HEK293 (cell line): ENCODE data around the gene NKD2.

ENCODE experiments used
- CTCF ChIA-PET: fragments of 350-600 bp; formaldehyde crosslinking; extraction: SDS; loops from one replicate; lab custom pipeline; 2021; ENCODE audit warnings: antibody characterized with exemption; lab: Yijun Ruan, JAX
- POLR2A ChIA-PET: fragments of 300-600 bp; formaldehyde crosslinking; extraction: SDS; loops from one replicate; lab custom pipeline; 2020; ENCODE audit warnings: antibody characterized with exemption, inconsistent platforms; lab: Yijun Ruan, JAX
- H3K27ac ChIP-seq: fragments of 200-500 bp; sonication (Bioruptor generic); 2 replicates; pipeline ENCODE4 v1.5.1; 2014; ENCODE audit warnings: low read depth, low read length, control low read depth, inconsistent platforms; ENCODE audit errors: extremely low read depth
- H3K36me3 ChIP-seq, 2 experiments: fragments of 200-500 bp in 1 of 2; sonication (Bioruptor generic) in 1 of 2; 1 replicate in 1 of 2; 2 replicates in 1 of 2; pipeline ENCODE4 v1.5.1; 2014 to 2017; ENCODE audit warnings: inconsistent platforms in 2 of 2, low read length in 2 of 2; ENCODE audit not compliant: control insufficient read depth in 2 of 2, insufficient read depth in 1 of 2
- H3K4me1 ChIP-seq: fragments of 200-500 bp; sonication (Bioruptor generic); 2 replicates; pipeline ENCODE4 v1.5.1; 2014; ENCODE audit warnings: mild to moderate bottlenecking, low read length, inconsistent platforms; ENCODE audit not compliant: control insufficient read depth, insufficient read depth
- H3K4me3 ChIP-seq: 2 replicates; pipeline ENCODE4 v1.5.1; 2011; ENCODE audit warnings: low read depth, mild to moderate bottlenecking, control low read depth, low read length, moderate library complexity
- H3K9me3 ChIP-seq: fragments of 200-500 bp; sonication (Bioruptor generic); 2 replicates; pipeline ENCODE4 v1.5.1; 2014; ENCODE audit warnings: low read depth, low read length, inconsistent platforms; ENCODE audit not compliant: control insufficient read depth, insufficient read depth
- MEIS1 ChIP-seq: sonication (generic); formaldehyde crosslinking; IDR thresholded peaks from 2 replicates; pipeline ENCODE4 v1.8.1; 2022; ENCODE audit warnings: missing genetic modification reagents, mild to moderate bottlenecking, borderline replicate concordance
- PRDM1 ChIP-seq: fragments of 450-650 bp; formaldehyde crosslinking; IDR thresholded peaks from 2 replicates; pipeline ENCODE4; 2016; ENCODE audit warnings: missing biosample characterization, missing genetic modification characterization
- SETDB1 ChIP-seq: IDR thresholded peaks from one replicate; pipeline ENCODE4 v1.6.1; 2017; ENCODE audit warnings: mild to moderate bottlenecking, low read length, moderate library complexity, mixed read lengths; ENCODE audit not compliant: insufficient read length
- ZNF211 ChIP-seq: fragments of 450-650 bp; formaldehyde crosslinking; IDR thresholded peaks from 2 replicates; pipeline ENCODE4 v1.5.1; 2016; ENCODE audit warnings: low read depth, missing biosample characterization, missing genetic modification characterization
- ZNF239 ChIP-seq: fragments of 450-650 bp; formaldehyde crosslinking; IDR thresholded peaks from 2 replicates; pipeline ENCODE4 v1.5.1; 2016; ENCODE audit warnings: missing biosample characterization, missing genetic modification characterization
- ZNF366 ChIP-seq: fragments of 450-650 bp; formaldehyde crosslinking; conservative IDR thresholded peaks from 2 replicates; pipeline ENCODE4 v1.5.1; 2016; ENCODE audit warnings: missing biosample characterization, missing genetic modification characterization
- ZNF416 ChIP-seq: fragments of 450-650 bp; formaldehyde crosslinking; IDR thresholded peaks from 2 replicates; pipeline ENCODE4 v1.5.1; 2016; ENCODE audit warnings: missing biosample characterization, missing genetic modification characterization
- ZNF510 ChIP-seq: fragments of 450-650 bp; formaldehyde crosslinking; IDR thresholded peaks from 2 replicates; pipeline ENCODE4 v1.5.1; 2018; ENCODE audit warnings: mild to moderate bottlenecking, missing genetic modification characterization, missing biosample characterization; ENCODE audit not compliant: insufficient replicate concordance
- ZNF558 ChIP-seq: fragments of 450-650 bp; formaldehyde crosslinking; IDR thresholded peaks from 2 replicates; pipeline ENCODE4 v1.5.1; 2016; ENCODE audit warnings: missing biosample characterization, missing genetic modification characterization
- ZNF621 ChIP-seq: fragments of 450-650 bp; formaldehyde crosslinking; IDR thresholded peaks from 2 replicates; pipeline ENCODE4 v1.5.1; 2017; ENCODE audit warnings: missing biosample characterization, missing genetic modification characterization
- ZNF670 ChIP-seq: fragments of 450-650 bp; formaldehyde crosslinking; IDR thresholded peaks from 2 replicates; pipeline ENCODE4 v1.5.1; 2016; ENCODE audit warnings: missing biosample characterization, missing genetic modification characterization, low read depth
- ZNF76 ChIP-seq: fragments of 450-650 bp; formaldehyde crosslinking; IDR thresholded peaks from 2 replicates; pipeline ENCODE4; 2016; ENCODE audit warnings: low read depth, missing biosample characterization, missing genetic modification characterization, borderline replicate concordance
- ZNF830 ChIP-seq: fragments of 450-650 bp; IDR thresholded peaks from 2 replicates; pipeline ENCODE4 v1.5.0; 2018; ENCODE audit warnings: missing biosample characterization, missing genetic modification characterization, low read depth, mild to moderate bottlenecking, moderate library complexity
- TF ChIP-seq, protein P1 (sequence below): fragments of 450-650 bp; formaldehyde crosslinking; IDR thresholded peaks from 2 replicates; pipeline ENCODE4 v1.5.1; 2016; ENCODE audit warnings: missing biosample characterization, missing genetic modification characterization
- TF ChIP-seq, protein P2 (sequence below): fragments of 450-650 bp; formaldehyde crosslinking; optimal IDR thresholded peaks from 2 replicates; pipeline ENCODE3; 2016; ENCODE audit warnings: missing biosample characterization, mild to moderate bottlenecking, missing genetic modification characterization
- TF ChIP-seq, protein P3 (sequence below): fragments of 450-650 bp; formaldehyde crosslinking; IDR thresholded peaks from 2 replicates; pipeline ENCODE4 v1.5.1; 2017; ENCODE audit warnings: missing biosample characterization, missing genetic modification characterization
- TF ChIP-seq, protein P4 (sequence below): fragments of 450-650 bp; formaldehyde crosslinking; IDR thresholded peaks from 2 replicates; pipeline ENCODE4 v1.5.1; 2017; ENCODE audit warnings: missing biosample characterization, missing genetic modification characterization

The NKD2 gene

DNA sequence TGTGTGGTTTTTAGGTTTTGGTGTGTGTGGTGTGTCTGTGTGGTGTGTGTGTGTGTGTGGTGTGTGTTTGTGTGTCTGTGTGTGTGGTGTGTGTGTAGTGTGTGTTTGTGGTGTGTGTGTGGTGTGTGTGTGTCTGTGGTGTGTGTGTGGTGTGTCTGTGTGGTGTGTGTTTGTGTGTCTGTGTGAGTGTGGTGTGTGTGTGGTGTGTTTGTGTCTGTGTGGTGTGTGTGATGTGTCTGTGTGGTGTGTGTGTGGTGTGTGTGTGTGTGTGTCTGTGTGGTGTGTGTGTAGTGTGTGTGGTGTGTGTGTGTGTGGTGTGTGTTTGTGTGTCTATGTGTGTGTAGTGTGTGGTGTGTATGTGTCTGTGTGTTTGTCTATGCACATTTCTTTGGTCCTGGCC, 25.0 kb upstream of the NKD2 start (continued):
- TF ChIP-seq ZNF670 (tag by site-specific recombination) (0 out of 2 replicates have a peak, but pooled peaks have one; percentile 49), MEIS1 (no peak), ZNF239 (tag by site-specific recombination) (peak; percentile 85), ZNF621 (tag by site-specific recombination) (0 out of 2 replicates have a peak, but pooled peaks have one; percentile 42)
- TF ChIP-seq, all 188 proteins: peak for 20

DNA sequence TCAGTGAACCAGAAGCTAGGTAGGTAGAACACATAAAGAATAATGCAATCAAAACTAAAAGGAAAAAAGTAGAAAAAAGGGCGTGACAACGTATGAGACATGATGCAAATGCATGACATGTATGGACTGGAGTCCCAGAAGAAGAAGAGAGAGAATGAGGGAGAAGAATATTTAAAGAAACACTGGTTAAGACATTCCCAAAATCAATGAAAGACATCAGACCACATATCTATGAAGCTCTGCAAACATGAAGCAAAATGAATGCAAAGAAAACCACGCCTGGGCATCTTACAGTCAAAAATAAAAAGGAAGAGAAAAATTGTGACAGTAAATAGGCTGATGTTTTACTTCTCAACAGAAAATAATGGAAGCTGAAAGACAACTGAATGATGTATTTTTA, 23.8 kb upstream of the NKD2 start:
- Histone ChIP-seq H3K27ac (no peak overlapping the region), H3K9me3 (no peaks in the 10 kb centered on the region; the same call in 1 of the 2 replicates), H3K36me3 (no peaks in the 10 kb centered on the region; a peak in 1 of 3 replicates), H3K4me1 (no peaks in the 10 kb centered on the region), H3K4me3 (no peak overlapping the region)
- POLR2A ChIA-PET: no interaction called here
- TF ChIP-seq ZNF76 (tag by site-specific recombination) (no peak), ZNF830 (tag by site-specific recombination) (no peak), ZNF558 (tag by site-specific recombination) (peak; percentile 96), SETDB1 (peak; percentile 55)
- TF ChIP-seq, protein P1, sequence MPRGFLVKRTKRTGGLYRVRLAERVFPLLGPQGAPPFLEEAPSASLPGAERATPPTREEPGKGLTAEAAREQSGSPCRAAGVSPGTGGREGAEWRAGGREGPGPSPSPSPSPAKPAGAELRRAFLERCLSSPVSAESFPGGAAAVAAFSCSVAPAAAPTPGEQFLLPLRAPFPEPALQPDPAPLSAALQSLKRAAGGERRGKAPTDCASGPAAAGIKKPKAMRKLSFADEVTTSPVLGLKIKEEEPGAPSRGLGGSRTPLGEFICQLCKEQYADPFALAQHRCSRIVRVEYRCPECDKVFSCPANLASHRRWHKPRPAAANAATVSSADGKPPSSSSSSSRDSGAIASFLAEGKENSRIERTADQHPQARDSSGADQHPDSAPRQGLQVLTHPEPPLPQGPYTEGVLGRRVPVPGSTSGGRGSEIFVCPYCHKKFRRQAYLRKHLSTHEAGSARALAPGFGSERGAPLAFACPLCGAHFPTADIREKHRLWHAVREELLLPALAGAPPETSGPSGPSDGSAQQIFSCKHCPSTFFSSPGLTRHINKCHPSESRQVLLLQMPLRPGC (tag by site-specific recombination): no peak
- CTCF ChIA-PET: interaction anchor here (0.6 to 1.4 kb wide), 7 partner anchors 23 to 183 kb away, joined by 3 to 6 read pairs (median 3); partner anchors contain the start of gene NKD2

DNA sequence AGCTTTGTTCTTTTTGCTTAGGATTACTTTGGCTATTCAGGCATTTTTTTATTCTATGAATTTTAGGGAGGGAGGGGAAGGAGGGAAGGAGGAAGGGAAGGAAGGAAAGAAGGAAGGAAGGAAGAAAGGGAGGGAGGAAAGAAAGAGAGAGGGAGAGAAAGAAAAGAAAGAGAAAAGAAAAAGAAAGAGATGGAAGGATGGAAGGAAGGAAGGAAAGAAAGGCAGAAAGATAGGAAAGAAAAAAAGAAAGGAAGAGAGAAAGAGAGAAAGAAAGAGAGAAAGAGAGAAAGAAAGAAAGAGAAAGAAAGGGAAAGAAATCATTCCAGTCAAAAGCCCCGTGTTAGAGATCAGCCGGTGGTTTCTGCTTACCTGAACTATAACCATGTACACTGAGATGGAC, 20.8 kb upstream of the NKD2 start:
- Histone ChIP-seq H3K27ac (no peak overlapping the region), H3K9me3 (no peaks in the 10 kb centered on the region; the same call in 1 of the 2 replicates), H3K4me1 (no peaks in the 10 kb centered on the region), H3K36me3 (no peaks in the 10 kb centered on the region; a peak in 1 of 3 replicates), H3K4me3 (no peak overlapping the region)
- TF ChIP-seq, protein P2, sequence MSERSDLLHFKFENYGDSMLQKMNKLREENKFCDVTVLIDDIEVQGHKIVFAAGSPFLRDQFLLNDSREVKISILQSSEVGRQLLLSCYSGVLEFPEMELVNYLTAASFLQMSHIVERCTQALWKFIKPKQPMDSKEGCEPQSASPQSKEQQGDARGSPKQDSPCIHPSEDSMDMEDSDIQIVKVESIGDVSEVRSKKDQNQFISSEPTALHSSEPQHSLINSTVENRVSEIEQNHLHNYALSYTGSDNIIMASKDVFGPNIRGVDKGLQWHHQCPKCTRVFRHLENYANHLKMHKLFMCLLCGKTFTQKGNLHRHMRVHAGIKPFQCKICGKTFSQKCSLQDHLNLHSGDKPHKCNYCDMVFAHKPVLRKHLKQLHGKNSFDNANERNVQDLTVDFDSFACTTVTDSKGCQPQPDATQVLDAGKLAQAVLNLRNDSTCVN (tag by site-specific recombination): no peak
- TF ChIP-seq, protein P3, sequence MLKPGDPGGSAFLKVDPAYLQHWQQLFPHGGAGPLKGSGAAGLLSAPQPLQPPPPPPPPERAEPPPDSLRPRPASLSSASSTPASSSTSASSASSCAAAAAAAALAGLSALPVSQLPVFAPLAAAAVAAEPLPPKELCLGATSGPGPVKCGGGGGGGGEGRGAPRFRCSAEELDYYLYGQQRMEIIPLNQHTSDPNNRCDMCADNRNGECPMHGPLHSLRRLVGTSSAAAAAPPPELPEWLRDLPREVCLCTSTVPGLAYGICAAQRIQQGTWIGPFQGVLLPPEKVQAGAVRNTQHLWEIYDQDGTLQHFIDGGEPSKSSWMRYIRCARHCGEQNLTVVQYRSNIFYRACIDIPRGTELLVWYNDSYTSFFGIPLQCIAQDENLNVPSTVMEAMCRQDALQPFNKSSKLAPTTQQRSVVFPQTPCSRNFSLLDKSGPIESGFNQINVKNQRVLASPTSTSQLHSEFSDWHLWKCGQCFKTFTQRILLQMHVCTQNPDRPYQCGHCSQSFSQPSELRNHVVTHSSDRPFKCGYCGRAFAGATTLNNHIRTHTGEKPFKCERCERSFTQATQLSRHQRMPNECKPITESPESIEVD (tag by site-specific recombination): no peak
- TF ChIP-seq, protein P4, sequence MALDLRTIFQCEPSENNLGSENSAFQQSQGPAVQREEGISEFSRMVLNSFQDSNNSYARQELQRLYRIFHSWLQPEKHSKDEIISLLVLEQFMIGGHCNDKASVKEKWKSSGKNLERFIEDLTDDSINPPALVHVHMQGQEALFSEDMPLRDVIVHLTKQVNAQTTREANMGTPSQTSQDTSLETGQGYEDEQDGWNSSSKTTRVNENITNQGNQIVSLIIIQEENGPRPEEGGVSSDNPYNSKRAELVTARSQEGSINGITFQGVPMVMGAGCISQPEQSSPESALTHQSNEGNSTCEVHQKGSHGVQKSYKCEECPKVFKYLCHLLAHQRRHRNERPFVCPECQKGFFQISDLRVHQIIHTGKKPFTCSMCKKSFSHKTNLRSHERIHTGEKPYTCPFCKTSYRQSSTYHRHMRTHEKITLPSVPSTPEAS (tag by site-specific recombination): no peak
- TF ChIP-seq ZNF211 (tag by site-specific recombination): no peak
- no peak for TF ChIP-seq ZNF510 (tag by site-specific recombination)
- no peak for TF ChIP-seq ZNF416 (tag by site-specific recombination)
- peak; percentile 93 for TF ChIP-seq ZNF366 (tag by site-specific recombination)
- TF ChIP-seq PRDM1 (tag by site-specific recombination): peak; percentile 90
- CTCF ChIA-PET: interaction anchor here (0.6 to 1.5 kb wide), 3 partner anchors 10 to 316 kb away, joined by 3 to 4 read pairs (median 3); no protein-coding TSS in a partner anchor
- POLR2A ChIA-PET: no interaction called here
